Measurements from ENCODE around the gene ZC3H7B. TPM values are rescaled to one million over a fixed set of nuclear protein-coding genes. Genes with fewer than 3 reads are reported as not detected.

Gene ZC3H7B
- polyA plus RNA-seq, 2 donors: 13.9 to 23.1 TPM

GRCh38 chr22:41262250-41262765 is 39.0 kb upstream of the ZC3H7B start:
- H3K4me3 ChIP-seq (ENCODE audit: low read depth in 1 of 2, low read length in 2 of 2): no peak overlapping the region
- H3K4me1 ChIP-seq (ENCODE audit: control insufficient read depth in 2 of 2, insufficient read depth in 2 of 2, low read length in 1 of 2): peaks cover 0 to 2% of the 10 kb centered on the region in 2 donors
- no peaks in the 10 kb centered on the region for H3K27me3 ChIP-seq (ENCODE audit: control insufficient read depth in 1 of 2, insufficient read depth in 2 of 2, low read length in 2 of 2)
- H3K9me3 ChIP-seq (ENCODE audit: control insufficient read depth in 2 of 2, insufficient read depth in 1 of 2, low read depth in 1 of 2, low read length in 1 of 2): no peaks in the 10 kb centered on the region
- peaks cover 16 to 69% of the 10 kb centered on the region in 2 donors for H3K36me3 ChIP-seq (ENCODE audit: control insufficient read depth in 2 of 2, insufficient read depth in 2 of 2, low read length in 1 of 2)
- no peak overlapping the region for H3K27ac ChIP-seq (ENCODE audit: low read depth in 2 of 2, low read length in 1 of 2)
- 94 to 95% methylated on average over 15 of the region's 15 CpGs for WGBS, 2 donors

GRCh38 chr22:41263704-41264103 is 37.6 kb upstream of the ZC3H7B start:
- 85 to 87% methylated on average over 2 of the region's 2 CpGs for WGBS, 2 donors
- no peaks in the 10 kb centered on the region for H3K27me3 ChIP-seq (ENCODE audit: control insufficient read depth in 1 of 2, insufficient read depth in 2 of 2, low read length in 2 of 2)

GRCh38 chr22:41264408-41264941 is 36.9 kb upstream of the ZC3H7B start:
- 82 to 85% methylated on average over 15 of the region's 15 CpGs for WGBS, 2 donors
- H3K9me3 ChIP-seq (ENCODE audit: control insufficient read depth in 2 of 2, insufficient read depth in 1 of 2, low read depth in 1 of 2, low read length in 1 of 2): no peaks in the 10 kb centered on the region

More at GRCh38 chr22:41263704-41264103, 37.6 kb upstream of the ZC3H7B start:
- H3K4me1 ChIP-seq (ENCODE audit: control insufficient read depth in 2 of 2, insufficient read depth in 2 of 2, low read length in 1 of 2): peaks cover 0 to 2% of the 10 kb centered on the region in 2 donors
- no peak overlapping the region for H3K4me3 ChIP-seq (ENCODE audit: low read depth in 1 of 2, low read length in 2 of 2)
- peaks cover 12 to 66% of the 10 kb centered on the region in 2 donors for H3K36me3 ChIP-seq (ENCODE audit: control insufficient read depth in 2 of 2, insufficient read depth in 2 of 2, low read length in 1 of 2)
- H3K9me3 ChIP-seq (ENCODE audit: control insufficient read depth in 2 of 2, insufficient read depth in 1 of 2, low read depth in 1 of 2, low read length in 1 of 2): no peaks in the 10 kb centered on the region
- H3K27ac ChIP-seq (ENCODE audit: low read depth in 2 of 2, low read length in 1 of 2): no peak overlapping the region

GRCh38 chr22:41267958-41268357 is 33.4 kb upstream of the ZC3H7B start:
- H3K4me3 ChIP-seq (ENCODE audit: low read depth in 1 of 2, low read length in 2 of 2): no peak overlapping the region
- peaks cover 6 to 48% of the 10 kb centered on the region in 2 donors for H3K36me3 ChIP-seq (ENCODE audit: control insufficient read depth in 2 of 2, insufficient read depth in 2 of 2, low read length in 1 of 2)
- H3K27me3 ChIP-seq (ENCODE audit: control insufficient read depth in 1 of 2, insufficient read depth in 2 of 2, low read length in 2 of 2): no peaks in the 10 kb centered on the region
- WGBS, 2 donors: 94 to 96% methylated on average over 16 of the region's 16 CpGs
- H3K27ac ChIP-seq (ENCODE audit: low read depth in 2 of 2, low read length in 1 of 2): no peak overlapping the region
- no peaks in the 10 kb centered on the region for H3K9me3 ChIP-seq (ENCODE audit: control insufficient read depth in 2 of 2, insufficient read depth in 1 of 2, low read depth in 1 of 2, low read length in 1 of 2)
- peaks cover 2 to 3% of the 10 kb centered on the region in 2 donors for H3K4me1 ChIP-seq (ENCODE audit: control insufficient read depth in 2 of 2, insufficient read depth in 2 of 2, low read length in 1 of 2)

More at GRCh38 chr22:41264408-41264941, 36.9 kb upstream of the ZC3H7B start:
- Histone ChIP-seq H3K36me3 (ENCODE audit: control insufficient read depth in 2 of 2, insufficient read depth in 2 of 2, low read length in 1 of 2) (peaks cover 12 to 66% of the 10 kb centered on the region in 2 donors), H3K27me3 (ENCODE audit: control insufficient read depth in 1 of 2, insufficient read depth in 2 of 2, low read length in 2 of 2) (no peaks in the 10 kb centered on the region), H3K27ac (ENCODE audit: low read depth in 2 of 2, low read length in 1 of 2) (no peak overlapping the region), H3K4me3 (ENCODE audit: low read depth in 1 of 2, low read length in 2 of 2) (no peak overlapping the region), H3K4me1 (ENCODE audit: control insufficient read depth in 2 of 2, insufficient read depth in 2 of 2, low read length in 1 of 2) (peaks cover 0 to 2% of the 10 kb centered on the region in 2 donors)

- 56 to 69% methylated on average over 9 of the region's 9 CpGs for WGBS, 2 donors
- Histone ChIP-seq H3K4me1 (ENCODE audit: control insufficient read depth in 2 of 2, insufficient read depth in 2 of 2, low read length in 1 of 2) (peaks cover 2 to 3% of the 10 kb centered on the region in 2 donors), H3K36me3 (ENCODE audit: control insufficient read depth in 2 of 2, insufficient read depth in 2 of 2, low read length in 1 of 2) (peaks cover 6 to 36% of the 10 kb centered on the region in 2 donors), H3K27ac (ENCODE audit: low read depth in 2 of 2, low read length in 1 of 2) (peak overlapping the region; percentile 67 to 81), H3K27me3 (ENCODE audit: control insufficient read depth in 1 of 2, insufficient read depth in 2 of 2, low read length in 2 of 2) (no peaks in the 10 kb centered on the region), H3K9me3 (ENCODE audit: control insufficient read depth in 2 of 2, insufficient read depth in 1 of 2, low read depth in 1 of 2, low read length in 1 of 2) (no peaks in the 10 kb centered on the region), H3K4me3 (ENCODE audit: low read depth in 1 of 2, low read length in 2 of 2) (no peak overlapping the region)
Measured at GRCh38 chr22:41271787-41272186, 29.5 kb upstream of the ZC3H7B start.

- Histone ChIP-seq H3K4me3 (ENCODE audit: low read depth in 1 of 2, low read length in 2 of 2) (no peak overlapping the region), H3K9me3 (ENCODE audit: control insufficient read depth in 2 of 2, insufficient read depth in 1 of 2, low read depth in 1 of 2, low read length in 1 of 2) (no peaks in the 10 kb centered on the region), H3K4me1 (ENCODE audit: control insufficient read depth in 2 of 2, insufficient read depth in 2 of 2, low read length in 1 of 2) (peaks cover 2 to 3% of the 10 kb centered on the region in 2 donors), H3K27me3 (ENCODE audit: control insufficient read depth in 1 of 2, insufficient read depth in 2 of 2, low read length in 2 of 2) (no peaks in the 10 kb centered on the region), H3K27ac (ENCODE audit: low read depth in 2 of 2, low read length in 1 of 2) (peak overlapping the region; percentile 67 to 81), H3K36me3 (ENCODE audit: control insufficient read depth in 2 of 2, insufficient read depth in 2 of 2, low read length in 1 of 2) (peaks cover 11 to 28% of the 10 kb centered on the region in 2 donors)
- 56 to 75% methylated on average over 7 of the region's 7 CpGs for WGBS, 2 donors
Measured at GRCh38 chr22:41273128-41273527, 28.2 kb upstream of the ZC3H7B start.

- Histone ChIP-seq H3K27me3 (ENCODE audit: control insufficient read depth in 1 of 2, insufficient read depth in 2 of 2, low read length in 2 of 2) (no peaks in the 10 kb centered on the region), H3K4me3 (ENCODE audit: low read depth in 1 of 2, low read length in 2 of 2) (no peak overlapping the region), H3K4me1 (ENCODE audit: control insufficient read depth in 2 of 2, insufficient read depth in 2 of 2, low read length in 1 of 2) (peaks cover 2 to 3% of the 10 kb centered on the region in 2 donors), H3K9me3 (ENCODE audit: control insufficient read depth in 2 of 2, insufficient read depth in 1 of 2, low read depth in 1 of 2, low read length in 1 of 2) (no peaks in the 10 kb centered on the region), H3K36me3 (ENCODE audit: control insufficient read depth in 2 of 2, insufficient read depth in 2 of 2, low read length in 1 of 2) (peaks cover 11 to 26% of the 10 kb centered on the region in 2 donors), H3K27ac (ENCODE audit: low read depth in 2 of 2, low read length in 1 of 2) (no peak overlapping the region)
- 73 to 75% methylated on average over 4 of the region's 4 CpGs for whole genome bisulfite sequencing, 2 donors
Measured at GRCh38 chr22:41274856-41275255, 26.5 kb upstream of the ZC3H7B start.

GRCh38 chr22:41280065-41280464 is 21.3 kb upstream of the ZC3H7B start:
- Histone ChIP-seq H3K4me1 (ENCODE audit: control insufficient read depth in 2 of 2, insufficient read depth in 2 of 2, low read length in 1 of 2) (peaks cover 0 to 7% of the 10 kb centered on the region in 2 donors), H3K27ac (ENCODE audit: low read depth in 2 of 2, low read length in 1 of 2) (peak overlapping the region; percentile 39 to 61), H3K27me3 (ENCODE audit: control insufficient read depth in 1 of 2, insufficient read depth in 2 of 2, low read length in 2 of 2) (no peaks in the 10 kb centered on the region), H3K9me3 (ENCODE audit: control insufficient read depth in 2 of 2, insufficient read depth in 1 of 2, low read depth in 1 of 2, low read length in 1 of 2) (no peaks in the 10 kb centered on the region), H3K36me3 (ENCODE audit: control insufficient read depth in 2 of 2, insufficient read depth in 2 of 2, low read length in 1 of 2) (peaks cover 2 to 5% of the 10 kb centered on the region in 2 donors), H3K4me3 (ENCODE audit: low read depth in 1 of 2, low read length in 2 of 2) (no peak overlapping the region)
- WGBS, 2 donors: 56 to 76% methylated on average over 3 of the region's 3 CpGs

- Histone ChIP-seq H3K27ac (ENCODE audit: low read depth in 2 of 2, low read length in 1 of 2) (peak overlapping the region; percentile 39 to 61), H3K27me3 (ENCODE audit: control insufficient read depth in 1 of 2, insufficient read depth in 2 of 2, low read length in 2 of 2) (no peaks in the 10 kb centered on the region), H3K4me1 (ENCODE audit: control insufficient read depth in 2 of 2, insufficient read depth in 2 of 2, low read length in 1 of 2) (peaks cover 0 to 7% of the 10 kb centered on the region in 2 donors), H3K4me3 (ENCODE audit: low read depth in 1 of 2, low read length in 2 of 2) (no peak overlapping the region), H3K9me3 (ENCODE audit: control insufficient read depth in 2 of 2, insufficient read depth in 1 of 2, low read depth in 1 of 2, low read length in 1 of 2) (no peaks in the 10 kb centered on the region), H3K36me3 (ENCODE audit: control insufficient read depth in 2 of 2, insufficient read depth in 2 of 2, low read length in 1 of 2) (peaks cover 2 to 5% of the 10 kb centered on the region in 2 donors)
- WGBS, 2 donors: 64 to 79% methylated on average over 2 of the region's 2 CpGs
Measured at GRCh38 chr22:41280854-41281253, 20.5 kb upstream of the ZC3H7B start.

GRCh38 chr22:41284465-41284864 is 16.9 kb upstream of the ZC3H7B start:
- Histone ChIP-seq H3K27ac (ENCODE audit: low read depth in 2 of 2, low read length in 1 of 2) (peak overlapping the region; percentile 89 to 94), H3K4me1 (ENCODE audit: control insufficient read depth in 2 of 2, insufficient read depth in 2 of 2, low read length in 1 of 2) (peaks cover 0 to 9% of the 10 kb centered on the region in 2 donors), H3K27me3 (ENCODE audit: control insufficient read depth in 1 of 2, insufficient read depth in 2 of 2, low read length in 2 of 2) (no peaks in the 10 kb centered on the region), H3K36me3 (ENCODE audit: control insufficient read depth in 2 of 2, insufficient read depth in 2 of 2, low read length in 1 of 2) (no peaks in the 10 kb centered on the region), H3K9me3 (ENCODE audit: control insufficient read depth in 2 of 2, insufficient read depth in 1 of 2, low read depth in 1 of 2, low read length in 1 of 2) (no peaks in the 10 kb centered on the region), H3K4me3 (ENCODE audit: low read depth in 1 of 2, low read length in 2 of 2) (peak overlapping the region in 1 of 2 donors; percentile 63)
- WGBS, 2 donors: 55 to 70% methylated on average over 10 of the region's 10 CpGs

Measured in esophagus (tissue), 2 donors.